ENCODE measurements around the gene FRMD5. TPM values are rescaled to one million over a fixed set of nuclear protein-coding genes. Genes with fewer than 3 reads are reported as not detected.

FRMD5 gene
- total RNA-seq, 4 donors from 2014 or later: 2.9 to 5.4 (median 3.8) TPM

DNA sequence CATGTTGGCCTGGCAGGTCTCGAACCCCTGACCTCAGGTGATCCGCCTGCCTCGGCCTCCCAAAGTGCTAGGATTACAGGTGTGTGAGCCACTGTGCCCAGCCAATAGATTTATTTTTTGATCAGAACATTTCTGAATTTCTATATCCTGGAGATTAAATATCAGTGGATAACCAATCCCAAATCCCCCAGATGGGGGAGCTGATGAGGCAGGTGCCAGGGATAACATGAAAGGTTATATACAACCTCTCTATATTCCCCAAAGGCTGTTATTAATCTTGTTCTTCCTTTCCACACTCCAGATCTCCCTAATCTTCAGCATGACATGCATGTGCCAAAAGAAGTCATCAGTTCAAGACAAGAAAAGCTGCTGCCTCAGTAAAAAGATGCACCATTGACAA is 256.0 kb downstream of the FRMD5 start:
- Histone ChIP-seq H3K9me3 (no peaks in the 10 kb centered on the region), H3K27me3 (no peaks in the 10 kb centered on the region), H3K4me1 (peaks cover 0 to 8% (median 3%) of the 10 kb centered on the region in 4 donors), H3K27ac (no peak overlapping the region), H3K4me3 (no peak overlapping the region), H3K36me3 (no peaks in the 10 kb centered on the region)
- no peak for TF ChIP-seq POLR2A (IDR thresholded peaks at IDR 0.05)
- TF ChIP-seq EP300 (IDR thresholded peaks at IDR 0.05): no peak
- no peak for TF ChIP-seq CTCF (IDR thresholded peaks at IDR 0.05)
- no peak for DNase-seq (ENCODE audit: low spot score in 2 of 2)
- WGBS, 2 donors: 87 to 88% methylated on average over 3 of the region's 3 CpGs

- H3K4me1 ChIP-seq: peaks cover 0 to 30% (median 9%) of the 10 kb centered on the region in 4 donors
- H3K4me3 ChIP-seq: no peak overlapping the region
- WGBS, 2 donors: 52 to 55% methylated on average over 6 of the region's 6 CpGs
- TF ChIP-seq POLR2A (IDR thresholded peaks at IDR 0.05) (no peak), EP300 (IDR thresholded peaks at IDR 0.05) (no peak), CTCF (IDR thresholded peaks at IDR 0.05) (no peak)
- DNase-seq (ENCODE audit: low spot score in 2 of 2): no peak
- H3K27me3 ChIP-seq: no peaks in the 10 kb centered on the region
- H3K9me3 ChIP-seq: no peaks in the 10 kb centered on the region
- peak overlapping the region in 2 of 4 donors; percentile 31 to 64 for H3K27ac ChIP-seq
- H3K36me3 ChIP-seq: no peaks in the 10 kb centered on the region
Observed at GRCh38 chr15:43934480-43934879, 260.6 kb downstream of the FRMD5 start.

GRCh38 chr15:43932907-43933306 is 262.2 kb downstream of the FRMD5 start:
- Histone ChIP-seq H3K27me3 (no peaks in the 10 kb centered on the region), H3K4me3 (no peak overlapping the region), H3K9me3 (no peaks in the 10 kb centered on the region), H3K27ac (no peak overlapping the region), H3K36me3 (no peaks in the 10 kb centered on the region), H3K4me1 (peaks cover 0 to 30% (median 9%) of the 10 kb centered on the region in 4 donors)
- 46 to 51% methylated on average over 3 of the region's 3 CpGs for WGBS, 2 donors
- TF ChIP-seq POLR2A (IDR thresholded peaks at IDR 0.05) (no peak), CTCF (IDR thresholded peaks at IDR 0.05) (no peak), EP300 (IDR thresholded peaks at IDR 0.05) (no peak)
- DNase-seq (ENCODE audit: low spot score in 2 of 2): no peak

GRCh38 chr15:43931790-43932435 is 263.2 kb downstream of the FRMD5 start:
- no peak for DNase-seq (ENCODE audit: low spot score in 2 of 2)
- H3K27me3 ChIP-seq: no peaks in the 10 kb centered on the region
- H3K4me1 ChIP-seq: peaks cover 0 to 30% (median 9%) of the 10 kb centered on the region in 4 donors
- WGBS, 2 donors: 76 to 80% methylated on average over 3 of the region's 3 CpGs
- no peaks in the 10 kb centered on the region for H3K9me3 ChIP-seq
- TF ChIP-seq POLR2A (IDR thresholded peaks at IDR 0.05) (no peak), EP300 (IDR thresholded peaks at IDR 0.05) (no peak), CTCF (IDR thresholded peaks at IDR 0.05) (no peak)
- peak overlapping the region in 1 of 4 donors; percentile 1 for H3K27ac ChIP-seq
- H3K36me3 ChIP-seq: no peaks in the 10 kb centered on the region
- no peak overlapping the region for H3K4me3 ChIP-seq

GRCh38 chr15:43931119-43931518 is 264.0 kb downstream of the FRMD5 start:
- no peak overlapping the region for H3K4me3 ChIP-seq
- DNase-seq (ENCODE audit: low spot score in 2 of 2): no peak
- WGBS, 2 donors: 70 to 72% methylated on average over 3 of the region's 3 CpGs
- TF ChIP-seq EP300 (IDR thresholded peaks at IDR 0.05): no peak
- TF ChIP-seq POLR2A (IDR thresholded peaks at IDR 0.05): no peak
- no peak for TF ChIP-seq CTCF (IDR thresholded peaks at IDR 0.05)
- no peaks in the 10 kb centered on the region for H3K9me3 ChIP-seq
- H3K27ac ChIP-seq: no peak overlapping the region
- H3K36me3 ChIP-seq: no peaks in the 10 kb centered on the region
- no peaks in the 10 kb centered on the region for H3K27me3 ChIP-seq
- peaks cover 0 to 30% (median 9%) of the 10 kb centered on the region in 4 donors for H3K4me1 ChIP-seq
